ENCODE results near the gene LINC00305.

The LINC00305 gene

DNA sequence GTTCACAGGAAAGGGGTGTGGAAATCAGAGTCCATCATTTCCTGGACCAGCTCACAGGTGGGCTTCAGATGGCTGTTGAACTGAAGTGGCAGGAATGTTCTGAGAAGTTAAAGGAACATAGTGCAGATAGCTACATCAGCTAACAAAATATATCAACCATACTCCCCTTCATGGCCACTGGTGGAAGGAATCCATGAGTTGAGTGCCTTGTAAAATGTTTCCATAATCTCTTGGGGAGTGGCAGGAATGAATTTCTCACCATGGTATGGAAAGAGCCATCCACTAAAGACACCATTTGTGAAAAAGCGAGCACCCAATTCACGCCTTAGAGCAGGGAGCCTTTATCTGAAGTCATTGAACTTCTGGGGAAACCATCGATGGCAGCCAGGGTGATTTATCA lies at the start of gene LINC00305:
LINC00305 (minus strand) TSS at position 101 of the 400 bp plus-strand sequence.
- no peak for DNase-seq

DNA sequence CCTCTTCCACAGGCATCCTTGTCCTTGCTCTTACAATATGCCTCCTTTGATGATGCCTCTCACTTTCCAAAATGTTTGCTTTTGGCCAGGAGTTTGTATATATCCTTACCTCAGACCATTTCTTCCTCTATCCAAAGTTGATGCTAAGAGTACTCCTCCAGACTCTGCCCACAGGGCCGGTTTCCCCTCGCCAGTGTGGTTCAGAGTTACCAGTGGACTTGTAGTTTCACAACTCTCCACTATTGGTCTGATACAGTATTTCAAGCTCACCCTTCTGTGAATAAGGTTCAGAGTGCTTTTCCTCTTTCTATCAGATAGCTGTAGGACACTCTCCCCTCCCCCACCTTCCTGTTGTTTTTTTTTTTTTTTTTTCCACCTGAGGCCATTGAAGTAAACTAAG lies 42.2 kb upstream of the LINC00305 start:
- no peak for DNase-seq

DNA sequence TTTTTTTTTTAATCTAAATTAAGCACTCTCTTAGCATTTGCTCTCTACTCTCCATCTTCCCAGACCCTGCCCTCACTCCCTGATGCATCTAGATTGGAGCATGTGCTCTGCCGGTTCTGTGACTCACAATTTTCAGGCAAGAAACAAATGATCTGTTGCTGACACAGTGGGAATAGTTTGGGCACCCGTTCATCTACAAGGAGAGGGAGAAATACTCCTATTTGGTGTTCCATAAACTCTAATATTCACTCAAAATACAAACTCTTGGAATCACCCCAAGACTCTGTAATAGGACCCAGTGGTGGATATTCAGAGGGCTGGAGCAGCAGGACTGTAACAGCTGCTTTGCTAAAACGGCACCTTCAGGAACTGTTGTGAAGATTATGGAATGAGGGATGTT lies 37.1 kb upstream of the LINC00305 start:
- DNase-seq: no peak

DNA sequence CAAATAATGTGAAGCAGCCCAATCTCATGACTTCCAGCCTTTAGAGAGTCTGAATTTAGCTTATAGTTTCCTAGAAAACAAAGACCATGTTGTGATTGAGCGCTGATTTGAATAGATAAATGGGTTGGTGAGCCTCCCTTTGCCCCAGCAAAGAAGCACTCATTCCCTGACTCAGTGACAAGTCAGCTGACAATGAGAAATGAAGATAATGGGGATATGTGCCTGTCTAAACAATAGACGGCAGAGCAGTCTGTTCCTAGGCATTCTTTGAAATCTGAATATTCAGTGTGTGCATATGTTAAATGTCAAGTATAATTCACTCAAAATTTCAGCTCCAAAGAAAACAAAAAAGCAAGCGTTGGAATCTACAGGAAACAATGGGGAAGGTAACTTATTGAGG lies 34.8 kb upstream of the LINC00305 start:
- DNase-seq: no peak

DNA sequence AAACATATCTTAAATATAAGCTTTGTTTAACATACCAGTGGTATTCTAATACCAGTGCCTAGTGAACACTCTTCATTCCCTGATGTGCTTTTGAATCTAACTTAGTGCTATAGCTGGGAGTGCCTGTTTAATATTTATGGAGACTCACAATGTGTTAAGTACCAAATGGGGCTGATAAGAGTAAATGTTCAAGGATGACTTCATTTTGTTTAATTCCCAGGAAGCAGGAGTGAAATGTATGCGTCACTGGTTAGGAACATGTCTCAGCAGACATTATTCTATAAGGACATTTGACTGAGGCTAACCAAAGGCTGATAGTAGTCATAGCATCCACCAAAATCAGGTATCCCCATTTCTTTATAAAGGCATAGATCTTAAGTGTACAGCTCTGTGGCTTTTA lies 31.7 kb upstream of the LINC00305 start:
- no peak for DNase-seq

DNA sequence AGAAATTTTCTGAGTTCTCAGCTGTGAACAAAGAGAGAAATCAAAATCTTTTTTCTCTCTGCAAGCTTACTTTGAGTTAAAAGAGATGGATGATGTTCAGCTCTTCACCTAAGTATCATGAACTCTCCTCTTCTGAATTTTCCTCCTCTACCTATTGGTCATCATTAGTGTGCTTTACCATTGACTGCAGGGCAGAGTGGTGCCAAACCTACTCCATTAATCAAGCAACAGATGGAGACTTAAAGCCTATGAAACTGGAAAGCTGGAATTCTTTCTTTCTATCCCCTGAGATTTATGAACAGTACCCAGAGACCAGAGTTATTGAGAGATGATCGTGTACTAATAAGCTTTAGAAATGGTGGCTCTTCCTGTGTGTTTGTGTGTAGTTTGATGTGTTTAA lies 31.3 kb upstream of the LINC00305 start:
- DNase-seq: no peak

DNA sequence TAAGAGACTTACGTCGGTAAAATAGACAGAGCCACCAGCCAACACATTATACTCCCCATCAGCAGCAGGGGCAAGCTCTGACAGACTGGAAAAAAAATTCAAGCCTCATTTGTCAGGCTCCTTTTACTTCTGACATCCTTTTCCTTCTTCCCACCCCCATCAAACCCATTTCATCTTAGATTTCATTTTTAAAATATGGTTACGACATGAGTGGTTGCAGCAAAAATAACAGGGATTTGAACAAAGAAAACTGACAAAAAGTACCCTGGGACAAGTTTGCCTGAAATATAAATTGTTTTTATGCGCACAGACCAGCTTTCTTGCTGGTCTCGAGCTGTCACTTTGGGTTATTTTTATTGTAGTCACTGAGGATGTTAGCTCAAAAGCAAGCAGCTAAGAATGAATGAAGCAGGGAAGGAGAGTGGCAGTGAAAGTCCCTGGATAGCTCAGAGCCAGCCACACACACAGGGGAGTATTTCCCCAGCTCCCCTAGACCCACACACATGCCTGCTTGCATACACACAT lies 30.7 kb upstream of the LINC00305 start:
- DNase-seq: no peak

DNA sequence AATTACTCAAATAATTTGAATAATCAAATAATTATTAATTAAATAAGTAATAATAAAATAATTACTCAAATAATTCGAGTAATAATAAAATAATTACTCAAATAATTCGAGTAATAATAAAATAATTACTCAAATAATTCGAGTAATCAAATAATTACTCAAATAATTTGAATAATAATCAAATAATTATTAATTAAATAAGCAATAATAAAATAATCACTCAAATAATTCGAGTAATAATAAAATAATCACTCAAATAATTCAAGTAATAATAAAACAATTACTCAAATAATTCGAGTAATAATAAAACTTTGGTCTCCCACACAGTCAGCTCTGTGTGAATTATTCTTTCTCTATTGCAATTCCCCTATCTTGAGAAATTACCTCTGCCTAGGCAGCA lies 30.0 kb upstream of the LINC00305 start:
- no peak for DNase-seq

DNA sequence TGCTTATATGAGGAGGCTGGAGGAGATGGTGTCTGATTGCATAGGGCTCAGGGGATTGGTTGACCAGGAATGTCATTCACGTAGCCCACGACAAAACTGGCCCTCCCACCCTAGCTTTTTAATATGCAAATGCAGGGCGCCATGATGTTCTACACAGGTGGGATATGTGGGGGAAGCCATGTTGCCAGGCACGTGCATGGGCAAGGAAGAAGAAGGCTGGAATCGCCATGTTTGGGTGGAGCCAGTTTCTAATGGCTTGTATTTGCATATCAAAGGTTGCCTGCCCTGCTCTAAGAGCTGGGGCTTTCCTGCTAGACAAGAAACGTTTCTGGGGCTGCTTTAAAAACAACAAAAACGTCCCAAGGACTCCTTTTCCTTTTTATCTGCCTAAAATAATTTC lies 26.5 kb upstream of the LINC00305 start:
- no peak for DNase-seq

DNA sequence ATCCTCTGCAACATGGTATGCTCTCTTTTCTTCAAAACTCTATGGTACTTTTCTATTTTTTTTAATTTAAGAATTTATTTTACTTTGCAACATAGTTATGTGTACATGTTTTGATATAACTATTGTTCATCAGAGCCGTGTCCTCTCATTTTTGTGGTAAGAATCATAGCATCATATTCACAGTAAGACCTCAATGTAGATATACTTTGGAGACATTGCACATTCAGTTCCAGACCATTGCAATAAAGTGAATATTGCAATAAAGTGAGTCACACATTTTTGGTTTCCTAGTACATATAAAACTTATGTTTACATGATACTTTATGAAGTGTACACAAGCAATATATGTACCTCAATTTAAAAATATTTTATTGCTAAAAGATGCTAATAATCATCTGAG lies 22.7 kb upstream of the LINC00305 start:
- no peak for DNase-seq

DNA sequence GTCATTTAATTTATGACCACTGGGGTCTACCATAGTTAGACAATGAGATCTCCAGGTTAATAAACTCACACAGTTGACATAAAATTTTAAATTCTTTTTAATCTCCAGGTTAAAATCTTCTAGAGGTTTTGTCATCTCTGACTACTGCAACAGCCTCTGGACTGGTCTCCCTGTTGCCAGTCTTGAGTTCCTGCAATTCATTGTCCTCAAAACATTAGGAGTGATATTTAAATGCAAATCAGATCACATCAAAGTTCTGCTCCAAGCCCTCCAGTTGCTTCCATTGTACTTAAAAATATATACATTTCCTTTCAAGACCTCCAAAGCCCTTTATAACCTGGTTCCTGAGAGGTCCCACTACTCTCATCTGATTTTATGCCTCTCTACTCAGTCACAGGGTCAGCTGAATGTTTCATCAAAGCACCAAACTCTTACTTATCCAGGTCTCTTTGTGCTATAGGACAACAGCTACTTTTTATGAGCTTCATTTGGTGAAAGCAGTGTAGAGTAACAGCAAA lies 18.6 kb upstream of the LINC00305 start:
- DNase-seq: no peak

DNA sequence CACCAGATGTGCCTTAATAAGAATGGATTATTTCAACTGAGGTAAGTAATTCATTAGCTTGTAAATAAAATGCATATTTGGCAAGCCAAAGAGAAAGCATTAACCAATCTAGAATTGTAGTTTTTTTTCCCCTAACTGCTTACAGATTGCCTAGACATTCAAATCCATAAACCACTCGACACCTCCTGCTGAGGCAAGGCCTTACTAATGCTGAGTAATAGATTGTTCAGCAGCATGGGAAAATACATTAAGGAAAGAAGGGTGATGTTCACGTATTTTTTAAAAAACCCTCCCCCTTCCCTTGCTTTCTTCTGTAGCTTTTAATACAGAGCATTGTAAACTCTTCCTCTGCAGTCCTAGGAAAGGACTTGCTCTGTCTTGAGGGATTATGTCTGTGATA lies 17.0 kb upstream of the LINC00305 start:
- DNase-seq: peak in 1 of 2 experiments; percentile 1

DNA sequence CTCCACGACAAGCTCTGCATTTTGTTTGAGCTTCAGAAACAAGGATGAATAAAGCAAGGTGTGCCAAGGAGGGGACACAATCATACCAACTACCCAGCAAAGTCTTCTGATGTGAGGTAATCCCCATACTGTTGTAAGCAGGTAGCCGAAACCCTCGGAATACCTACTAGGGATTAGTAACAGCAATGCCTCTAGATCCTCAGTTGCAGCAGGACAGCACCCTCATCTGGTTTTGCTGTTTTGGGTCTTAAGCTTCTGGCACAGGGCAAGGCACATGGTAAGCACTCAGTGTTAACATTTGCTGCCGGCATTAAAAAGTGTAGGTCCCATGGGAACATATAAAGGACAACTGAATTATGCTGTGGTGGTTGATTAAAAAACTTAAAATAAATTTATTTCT lies 16.0 kb upstream of the LINC00305 start:
- no peak for DNase-seq

DNA sequence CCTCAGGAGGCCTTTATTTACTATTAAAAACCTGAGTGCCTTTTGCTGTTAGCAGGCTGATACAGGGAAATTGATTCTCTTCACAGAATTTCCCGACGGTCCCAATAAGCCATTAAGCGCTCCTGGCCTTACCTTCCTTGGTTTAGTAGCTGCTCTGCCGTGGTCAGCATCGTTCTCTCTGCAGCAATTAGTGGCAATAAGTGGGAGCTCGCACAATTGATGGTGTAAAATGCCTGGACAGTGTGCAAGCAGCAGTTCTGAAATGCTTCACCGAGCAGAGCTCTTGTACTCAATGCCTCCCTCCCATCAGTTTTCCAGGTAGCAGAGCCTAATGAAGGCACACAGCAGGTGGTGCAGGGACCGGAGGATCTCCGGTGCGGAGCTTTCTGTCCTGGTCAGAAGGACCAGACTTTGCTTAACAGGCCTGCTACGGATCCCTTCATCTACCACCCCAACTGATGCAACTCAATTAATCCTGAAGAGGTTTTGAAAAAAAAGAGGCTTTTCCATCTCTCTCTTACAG lies 1.1 kb upstream of the LINC00305 start:
- no peak for DNase-seq

DNA sequence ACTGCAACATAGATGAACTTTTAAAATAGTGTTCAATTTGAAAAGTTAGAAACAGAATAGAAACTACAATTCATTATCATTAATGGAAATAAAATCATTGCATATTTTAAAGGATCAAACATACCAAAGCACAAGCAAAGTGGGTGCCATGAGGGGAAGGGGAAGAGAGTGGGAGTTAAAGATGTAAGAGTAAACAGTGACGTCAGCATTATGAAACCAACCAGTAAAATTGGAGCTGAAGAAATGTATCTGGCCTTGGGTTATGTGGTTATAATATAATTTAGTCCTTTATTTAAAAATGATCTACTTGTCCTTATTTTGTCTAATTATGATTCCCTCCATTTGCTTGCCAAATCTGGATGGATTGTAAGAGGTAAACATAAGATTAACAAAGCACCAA lies 6.0 kb downstream of the LINC00305 start:
- no peak for DNase-seq

DNA sequence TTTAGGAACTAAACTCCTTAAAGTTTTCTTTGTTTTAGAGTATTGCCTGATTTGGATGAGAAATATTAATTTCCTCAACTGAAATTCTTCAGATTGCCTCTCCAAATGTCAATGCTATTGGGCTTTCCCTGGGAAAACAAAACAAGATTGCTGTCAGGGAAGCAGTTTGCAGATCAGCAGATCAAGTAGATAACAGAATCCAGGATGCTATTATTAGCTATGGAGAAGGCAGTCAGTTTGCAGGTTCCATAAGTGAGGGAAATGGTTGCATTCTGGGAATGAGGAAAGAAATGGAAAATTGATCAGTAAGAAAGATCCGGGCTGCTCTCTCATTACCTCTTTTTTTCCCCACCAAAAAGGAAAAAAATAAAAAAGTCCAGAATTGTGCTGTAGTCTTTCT lies 11.0 kb downstream of the LINC00305 start:
- DNase-seq: no peak

DNA sequence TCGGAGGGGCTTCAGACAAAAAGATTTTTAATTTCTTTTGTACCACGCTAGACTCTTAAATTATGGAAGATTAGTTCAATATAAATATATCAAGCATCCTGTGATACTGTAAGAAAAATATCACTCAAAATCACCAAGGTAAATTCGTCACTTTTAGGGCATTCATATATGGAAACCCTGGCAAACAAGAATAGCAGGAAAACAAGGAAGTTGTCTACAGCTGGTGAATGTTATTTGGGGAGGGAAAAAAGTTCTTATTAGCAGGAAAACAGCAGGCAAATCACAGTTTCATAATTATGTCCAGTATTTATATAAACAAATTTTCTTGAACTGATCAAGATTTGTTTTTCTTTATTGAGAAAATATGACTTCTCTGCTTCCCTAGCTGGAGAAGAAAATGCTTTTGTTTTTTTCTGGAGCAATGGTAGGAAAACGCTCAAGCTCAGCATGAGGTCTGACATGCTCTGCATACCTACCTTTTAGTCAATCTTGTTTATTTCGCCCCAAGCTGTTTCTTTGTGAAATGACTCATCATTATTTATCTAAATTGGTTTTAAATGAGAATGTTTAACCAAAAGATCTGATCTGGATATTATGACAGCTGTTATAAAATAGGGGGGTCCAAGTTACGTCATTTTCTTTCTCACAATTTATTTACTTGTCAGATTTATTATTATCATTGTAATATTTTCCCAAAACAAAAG lies 14.7 kb downstream of the LINC00305 start:
- DNase-seq: no peak

DNA sequence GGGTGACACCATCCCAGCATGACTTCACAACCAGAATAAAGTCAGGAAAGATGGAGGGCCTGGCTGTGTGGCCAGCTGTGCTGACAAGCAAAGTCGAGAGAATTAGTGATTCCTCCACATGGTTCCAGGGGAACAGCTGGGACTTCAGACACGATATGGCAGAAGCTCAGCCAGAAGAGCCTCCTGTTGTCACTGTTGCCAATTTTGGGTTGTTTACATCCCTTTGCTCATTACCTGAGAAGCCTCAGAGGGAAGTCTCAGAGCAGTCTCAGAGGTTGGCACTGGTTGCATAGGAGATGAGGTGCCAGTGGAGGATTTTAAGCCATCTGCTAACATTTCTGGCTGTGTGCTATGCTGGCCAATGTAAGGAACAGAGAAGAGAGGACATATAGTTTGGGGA lies 16.0 kb downstream of the LINC00305 start:
- DNase-seq: no peak

DNA sequence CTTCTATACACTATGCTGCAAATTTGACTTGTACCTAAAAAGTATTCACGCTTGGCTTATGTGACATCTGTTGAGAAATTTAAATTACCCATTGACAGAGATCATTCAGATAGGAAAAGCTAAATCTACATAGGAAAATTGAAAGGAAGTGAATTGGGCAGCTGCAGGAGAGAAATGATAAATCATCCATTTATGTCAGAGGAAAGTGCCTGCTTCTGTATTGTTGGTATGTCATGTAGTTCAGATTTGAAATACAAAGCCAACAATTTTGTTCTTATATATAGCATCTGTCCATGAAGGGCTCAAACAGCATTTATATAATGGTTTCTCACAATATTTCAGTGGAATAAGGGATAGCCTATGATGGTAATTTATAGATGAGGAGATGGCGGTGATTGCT lies 17.6 kb downstream of the LINC00305 start:
- DNase-seq: no peak

DNA sequence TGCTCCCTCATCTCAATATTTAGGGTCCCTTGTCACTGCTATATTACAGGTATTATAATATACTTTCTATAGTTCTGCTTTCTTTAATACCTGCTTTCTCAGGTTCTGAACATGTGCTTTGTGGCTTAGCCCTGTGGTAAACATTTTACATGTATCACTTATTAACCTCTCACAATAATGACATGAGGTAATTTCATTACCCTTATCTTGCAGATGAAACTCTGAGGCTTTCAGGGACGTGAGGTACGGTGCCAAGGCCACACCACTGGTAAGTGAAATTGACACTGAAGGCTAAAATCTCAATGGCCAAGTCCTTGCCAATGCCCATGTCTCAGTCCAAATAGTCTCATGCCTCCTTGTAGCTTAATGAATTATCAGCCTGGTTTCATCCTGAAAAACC lies 21.7 kb downstream of the LINC00305 start:
- DNase-seq: no peak

DNA sequence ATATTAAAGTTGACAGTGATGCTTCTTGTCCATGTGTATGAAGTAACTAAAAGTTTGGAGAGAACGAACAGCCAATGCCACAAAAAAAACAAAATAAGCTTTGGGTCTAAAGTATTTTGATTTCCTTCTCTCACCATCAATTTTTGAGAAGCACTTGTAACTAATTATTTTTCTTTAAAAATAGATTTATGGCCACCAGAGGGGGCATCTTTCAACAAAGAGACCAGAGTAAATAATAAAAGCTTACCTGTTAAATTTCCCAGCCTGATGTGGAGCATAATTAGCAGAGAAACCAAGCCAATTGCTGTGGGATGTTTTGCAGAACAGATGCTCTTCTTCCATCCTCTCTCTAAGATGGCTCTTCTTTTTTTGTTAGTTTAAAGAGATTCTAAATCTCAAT lies 29.0 kb downstream of the LINC00305 start:
- DNase-seq: peak in 1 of 2 experiments; percentile 5

DNA sequence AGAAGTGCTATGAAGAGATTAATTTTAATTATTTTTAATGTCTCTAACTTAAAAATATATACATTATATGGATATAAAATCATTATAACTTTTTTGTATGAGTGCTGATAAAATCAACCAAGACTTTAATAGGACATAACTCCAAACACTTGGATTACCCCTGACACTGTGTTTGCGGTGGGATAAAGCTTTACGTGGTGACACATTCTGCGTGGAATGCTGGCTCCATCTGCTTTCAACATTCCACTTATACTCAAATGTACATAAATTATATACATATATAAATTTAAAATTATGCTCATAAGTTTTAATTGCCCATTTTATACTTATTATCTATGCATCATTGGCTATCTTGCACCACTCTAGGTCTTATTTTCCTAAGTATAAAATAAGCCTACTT lies 30.5 kb downstream of the LINC00305 start:
- DNase-seq: no peak

DNA sequence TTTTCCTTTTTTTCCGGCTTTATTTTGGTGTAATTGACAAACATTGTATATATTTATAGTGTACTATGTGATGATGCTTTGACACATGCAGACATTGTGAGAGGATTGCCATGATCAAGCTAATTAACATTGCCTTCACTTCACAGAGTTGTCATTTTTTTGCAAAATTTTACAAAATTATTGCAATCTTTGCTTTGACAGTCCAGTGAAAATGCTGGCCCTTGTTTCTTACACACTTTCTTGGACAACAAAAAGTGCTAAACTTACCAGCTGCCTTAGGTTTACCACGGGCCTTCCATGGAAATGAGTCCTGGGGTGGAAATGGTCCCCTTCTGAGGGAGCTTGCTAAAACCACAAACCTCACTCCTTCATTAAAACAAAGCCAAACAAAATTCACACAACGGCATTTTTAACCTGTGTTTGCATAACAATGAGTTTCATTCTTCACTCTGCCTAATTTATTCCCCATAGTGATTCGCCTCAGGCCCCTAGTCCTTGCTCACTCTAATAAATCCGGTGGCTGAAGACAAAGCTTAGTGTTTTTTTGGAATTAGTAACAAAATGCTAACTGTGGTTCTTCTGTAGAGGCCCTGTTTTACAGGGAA lies 32.2 kb downstream of the LINC00305 start:
- no peak for DNase-seq

DNA sequence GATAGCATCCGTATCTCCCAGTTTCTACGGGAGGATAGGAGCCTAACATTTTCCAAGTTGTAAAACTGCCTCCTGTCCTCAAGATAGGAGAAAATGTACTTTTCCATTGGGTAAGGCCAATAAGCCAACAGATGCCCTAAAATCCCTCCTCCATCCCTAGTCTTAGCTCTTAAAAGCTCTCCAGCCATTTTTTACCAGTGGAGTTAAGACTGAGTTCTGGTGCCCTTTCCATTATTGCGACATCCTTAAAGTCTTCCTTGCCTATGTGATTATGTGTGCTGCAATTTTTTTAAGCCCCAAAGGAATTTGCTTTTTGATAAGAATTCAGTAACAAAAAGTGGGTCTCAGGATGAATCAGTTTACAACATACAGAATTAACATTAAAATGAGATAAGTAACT lies 33.0 kb downstream of the LINC00305 start:
- no peak for DNase-seq
